Naive thymus-derived CD4-positive, alpha-beta T cell (primary cell): ENCODE data around the gene ACOX1. TPM values are rescaled to one million over a fixed set of nuclear protein-coding genes. Genes with fewer than 3 reads are reported as not detected.

Experiments used
- ATAC-seq: fragments of 150-1000 bp; cut with Tn5 transposase; 2 replicates; pipeline ENCODE4 v1.10.0; 2021; ENCODE audit warnings: mild to moderate bottlenecking, moderate library complexity
- CTCF ChIA-PET: fragments of 350-600 bp; sonication (Branson Sonifier 250); formaldehyde crosslinking; loops from one replicate; lab custom pipeline; 2021; ENCODE audit warnings: antibody characterized with exemption; lab: Charles Lee
- POLR2A ChIA-PET: fragments of 350-600 bp; sonication (Branson Sonifier 250); formaldehyde crosslinking; loops from one replicate; lab custom pipeline; 2021; ENCODE audit warnings: antibody characterized with exemption, inconsistent platforms; lab: Charles Lee
- DNase-seq, 9 donors: peaks; one replicate each; pipeline versions ENCODE4 v3.0.0 to v3.0.0-alpha.2; 2020 to 2022; ENCODE audit warnings: mixed read lengths in 1 of 9
- H3K27ac ChIP-seq: one replicate; pipeline ENCODE4 v1.7.0; 2013; ENCODE audit warnings: mild to moderate bottlenecking, low read depth, low read length, moderate library complexity
- H3K27me3 ChIP-seq, 2 donors: one replicate each; pipeline ENCODE4 v1.7.0; 2013; ENCODE audit warnings: low read length in 2 of 2, mild to moderate bottlenecking in 2 of 2, moderate library complexity in 2 of 2; ENCODE audit not compliant: control insufficient read depth in 2 of 2, insufficient read depth in 2 of 2
- H3K36me3 ChIP-seq, 3 experiments: 1 replicate in 2 of 3; 2 replicates in 1 of 3; pipeline ENCODE4 v1.7.0; 2013; ENCODE audit warnings: low read length in 3 of 3, mild to moderate bottlenecking in 3 of 3, moderate library complexity in 1 of 3; ENCODE audit not compliant: insufficient read depth in 3 of 3, control insufficient read depth in 2 of 3
- H3K4me1 ChIP-seq, 2 donors: one replicate each; pipeline ENCODE4 v1.7.0; 2013; ENCODE audit warnings: low read length in 2 of 2, mild to moderate bottlenecking in 2 of 2, moderate library complexity in 1 of 2; ENCODE audit not compliant: control insufficient read depth in 2 of 2, insufficient read depth in 2 of 2
- H3K4me3 ChIP-seq: 2 replicates; pipeline ENCODE4 v1.7.0; 2013; ENCODE audit warnings: mild to moderate bottlenecking, low read length
- H3K9me3 ChIP-seq, 3 experiments: 1 replicate in 2 of 3; 2 replicates in 1 of 3; pipeline ENCODE4 v1.7.0; 2013; ENCODE audit warnings: low read length in 3 of 3; ENCODE audit not compliant: control insufficient read depth in 2 of 3
- H3K27ac Mint-ChIP-seq, 9 donors: one replicate each; pipeline ENCODE4 v1.8.0; 2020 to 2022; ENCODE audit warnings: mixed read lengths in 9 of 9, mild to moderate bottlenecking in 8 of 9, moderate library complexity in 5 of 9, inconsistent platforms in 2 of 9
- H3K27me3 Mint-ChIP-seq, 5 donors: one replicate each; pipeline ENCODE4 v1.8.0; 2021 to 2022; ENCODE audit warnings: mixed read lengths in 5 of 5, mild to moderate bottlenecking in 1 of 5
- H3K36me3 Mint-ChIP-seq, 5 donors: one replicate each; pipeline ENCODE4 v1.8.0; 2020 to 2022; ENCODE audit warnings: mixed read lengths in 5 of 5, mild to moderate bottlenecking in 3 of 5, inconsistent platforms in 1 of 5
- H3K4me1 Mint-ChIP-seq, 7 donors: one replicate each; pipeline ENCODE4 v1.8.0; 2020 to 2022; ENCODE audit warnings: mixed read lengths in 7 of 7, mild to moderate bottlenecking in 3 of 7, inconsistent platforms in 1 of 7
- H3K4me3 Mint-ChIP-seq, 10 donors: one replicate each; pipeline ENCODE4 v1.8.0; 2020 to 2022; ENCODE audit warnings: mild to moderate bottlenecking in 10 of 10, mixed read lengths in 10 of 10, moderate library complexity in 6 of 10, inconsistent platforms in 2 of 10
- H3K9me3 Mint-ChIP-seq, 11 donors: one replicate each; pipeline ENCODE4 v1.8.0; 2020 to 2022; ENCODE audit warnings: mixed read lengths in 11 of 11, mild to moderate bottlenecking in 4 of 11, inconsistent platforms in 1 of 11, moderate library complexity in 1 of 11
- intact Hi-C, 2 donors: fragments of 100-400 bp; cut with micrococcal nuclease; formaldehyde crosslinking; loops; one replicate each; pipeline ENCODE4 v1.15.1; 2023
- polyA plus RNA-seq, 2 donors: library from polyadenylated mRNA; unstranded; fragments of 300-500 nt; fragmentation: Illumina TruSeq; gene quantifications; one replicate each; pipeline ENCODE4 v1.2.3, GENCODE V29; 2021
- total RNA-seq, 6 experiments: library from RNA in 5 of 6; stranded (reverse) in 5 of 6; gene quantifications; 1 replicate in 5 of 6; 2 replicates in 1 of 6; pipeline ENCODE4 v1.2.3 and lab custom pipeline; 2021 to 2026

The ACOX1 gene
- total and polyA plus RNA-seq, 7 experiments from 2014 or later: 12.5 to 35.0 (median 30.9) TPM

DNA sequence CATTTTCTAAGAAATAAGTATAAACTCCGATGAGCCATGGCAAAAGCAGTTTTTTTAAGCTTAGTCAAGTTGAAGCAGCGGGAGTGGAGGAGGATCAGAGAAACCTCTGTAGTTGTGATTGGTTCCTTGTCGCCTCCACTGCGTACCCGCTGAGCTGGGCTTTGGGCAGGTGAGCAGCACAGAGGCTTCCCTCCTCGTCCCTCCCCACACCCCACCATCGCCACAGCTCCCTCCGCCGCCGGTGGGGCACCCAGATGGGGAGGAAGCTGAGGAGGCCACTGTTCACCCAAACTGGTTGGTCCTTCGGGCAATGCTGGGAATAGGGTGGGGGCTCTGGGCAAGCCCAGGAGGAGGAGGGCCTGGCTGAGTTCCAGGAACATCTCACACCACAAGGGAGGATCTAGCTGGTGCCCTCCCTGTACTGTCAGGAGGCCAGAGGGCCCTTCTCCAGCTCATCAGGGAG is 69.1 kb downstream of the ACOX1 start:
- ChIA-PET CTCF (interaction anchor here (0.7 to 2.4 kb wide), 6 partner anchors 18 to 494 kb away, joined by 3 to 6 read pairs (median 3); no protein-coding TSS in a partner anchor), POLR2A (interaction anchor here (0.5 to 1.5 kb wide), 5 partner anchors 10 to 125 kb away, joined by 3 to 8 read pairs (median 4); partner anchors contain the start of genes TRIM65 and UNK)
- no peak overlapping the region for H3K27ac ChIP-seq
- Mint-ChIP-seq H3K4me1 (peaks cover 0 to 17% (median 12%) of the 10 kb centered on the region in 7 donors), H3K4me3 (peak overlapping the region in 1 of 10 donors; percentile 54), H3K27me3 (no peaks in the 10 kb centered on the region), H3K36me3 (peaks cover 0 to 14% (median 0%) of the 10 kb centered on the region in 5 donors), H3K9me3 (peaks cover 0 to 4% (median 0%) of the 10 kb centered on the region in 11 donors), H3K27ac (peak overlapping the region in 3 of 9 donors; percentile 33 to 80 (median 51))
- H3K4me1 ChIP-seq: no peaks in the 10 kb centered on the region
- no peak overlapping the region for H3K4me3 ChIP-seq
- ATAC-seq: no peak
- no peaks in the 10 kb centered on the region for H3K27me3 ChIP-seq
- no peak for DNase-seq
- peaks cover 0 to 20% (median 0%) of the 10 kb centered on the region in 3 experiments for H3K36me3 ChIP-seq
- H3K9me3 ChIP-seq: no peaks in the 10 kb centered on the region
- intact Hi-C loops: no loop called here

DNA sequence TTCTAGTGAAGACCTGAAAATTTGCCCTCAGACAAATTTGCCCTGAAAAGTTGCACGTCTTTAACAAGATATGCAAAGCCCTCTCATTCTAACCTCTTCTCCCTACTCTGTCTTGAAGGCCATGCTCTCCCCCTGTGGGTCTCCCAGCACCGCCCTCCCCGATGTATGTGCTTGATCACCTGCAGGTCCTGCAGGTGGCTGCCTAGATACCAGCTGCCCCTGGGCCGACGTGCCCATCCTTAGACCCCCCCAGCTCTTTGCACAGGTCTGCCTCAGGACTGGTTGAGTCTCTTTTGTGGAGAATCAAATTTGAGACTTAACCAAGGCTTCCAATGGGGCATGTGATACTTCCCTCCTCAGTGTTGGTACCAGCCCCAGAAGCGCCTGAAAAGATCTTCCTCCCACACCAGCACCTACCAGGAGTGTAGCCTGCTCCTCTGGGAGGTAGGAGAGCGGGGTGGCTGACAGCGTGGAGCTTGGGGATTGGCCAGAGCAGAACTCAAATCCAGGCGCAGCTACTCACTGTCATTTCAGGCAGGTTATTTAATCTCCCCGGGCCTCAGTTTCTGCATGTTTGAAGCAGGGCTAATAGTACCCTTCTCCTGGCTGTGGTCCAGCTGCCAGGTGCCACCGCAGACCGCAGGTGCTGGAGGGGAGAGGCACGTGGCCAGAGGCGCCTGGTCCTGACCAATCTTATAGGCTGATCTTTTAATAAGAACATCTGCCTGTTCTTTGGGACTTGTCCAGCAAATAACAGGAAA is 69.7 kb downstream of the ACOX1 start:
- POLR2A ChIA-PET: interaction anchor here (0.5 to 1.5 kb wide), 4 partner anchors 13 to 124 kb away, joined by 4 to 8 read pairs (median 6); partner anchors contain the start of genes TRIM65 and UNK

GRCh38 chr17:75908201-75908600 is 70.8 kb downstream of the ACOX1 start:
- Mint-ChIP-seq H3K27ac (peak overlapping the region in 4 of 9 donors; percentile 8 to 75 (median 62)), H3K4me3 (peak overlapping the region in 2 of 10 donors; percentile 1 to 6), H3K27me3 (no peaks in the 10 kb centered on the region), H3K4me1 (peaks cover 2 to 19% (median 16%) of the 10 kb centered on the region in 7 donors), H3K36me3 (peaks cover 0 to 5% (median 0%) of the 10 kb centered on the region in 5 donors), H3K9me3 (peaks cover 0 to 4% (median 0%) of the 10 kb centered on the region in 11 donors)
- Histone ChIP-seq H3K27ac (no peak overlapping the region), H3K36me3 (peaks cover 0 to 6% (median 0%) of the 10 kb centered on the region in 3 experiments), H3K9me3 (no peaks in the 10 kb centered on the region), H3K4me3 (no peak overlapping the region), H3K27me3 (no peaks in the 10 kb centered on the region), H3K4me1 (peaks cover 0 to 5% of the 10 kb centered on the region in 2 donors)
- DNase-seq (no peak), ATAC-seq (no peak)
- CTCF ChIA-PET: interaction anchor here (0.7 to 5.4 kb wide), 2 partner anchors 18 to 97 kb away, joined by 3 to 33 read pairs; no protein-coding TSS in a partner anchor
- intact Hi-C loops: no loop called here
- POLR2A ChIA-PET: no interaction called here

More for the DNA sequence above, 69.7 kb downstream of the ACOX1 start:
- Histone ChIP-seq H3K27me3 (no peaks in the 10 kb centered on the region), H3K9me3 (no peaks in the 10 kb centered on the region), H3K36me3 (peaks cover 0 to 14% (median 0%) of the 10 kb centered on the region in 3 experiments), H3K4me3 (no peak overlapping the region), H3K27ac (no peak overlapping the region), H3K4me1 (peaks cover 0 to 2% of the 10 kb centered on the region in 2 donors)
- intact Hi-C loops: no loop called here
- H3K27me3 Mint-ChIP-seq: no peaks in the 10 kb centered on the region
- peak overlapping the region in 2 of 9 donors; percentile 38 to 80 for H3K27ac Mint-ChIP-seq
- peaks cover 2 to 17% (median 12%) of the 10 kb centered on the region in 7 donors for H3K4me1 Mint-ChIP-seq
- peaks cover 0 to 8% (median 0%) of the 10 kb centered on the region in 5 donors for H3K36me3 Mint-ChIP-seq
- ATAC-seq (no peak), DNase-seq (no peak)
- peaks cover 0 to 4% (median 0%) of the 10 kb centered on the region in 11 donors for H3K9me3 Mint-ChIP-seq
- peak overlapping the region in 4 of 10 donors; percentile 19 to 61 (median 50) for H3K4me3 Mint-ChIP-seq
- CTCF ChIA-PET: interaction anchor here (0.7 to 2.4 kb wide), 6 partner anchors 19 to 495 kb away, joined by 3 to 6 read pairs (median 3); no protein-coding TSS in a partner anchor

DNA sequence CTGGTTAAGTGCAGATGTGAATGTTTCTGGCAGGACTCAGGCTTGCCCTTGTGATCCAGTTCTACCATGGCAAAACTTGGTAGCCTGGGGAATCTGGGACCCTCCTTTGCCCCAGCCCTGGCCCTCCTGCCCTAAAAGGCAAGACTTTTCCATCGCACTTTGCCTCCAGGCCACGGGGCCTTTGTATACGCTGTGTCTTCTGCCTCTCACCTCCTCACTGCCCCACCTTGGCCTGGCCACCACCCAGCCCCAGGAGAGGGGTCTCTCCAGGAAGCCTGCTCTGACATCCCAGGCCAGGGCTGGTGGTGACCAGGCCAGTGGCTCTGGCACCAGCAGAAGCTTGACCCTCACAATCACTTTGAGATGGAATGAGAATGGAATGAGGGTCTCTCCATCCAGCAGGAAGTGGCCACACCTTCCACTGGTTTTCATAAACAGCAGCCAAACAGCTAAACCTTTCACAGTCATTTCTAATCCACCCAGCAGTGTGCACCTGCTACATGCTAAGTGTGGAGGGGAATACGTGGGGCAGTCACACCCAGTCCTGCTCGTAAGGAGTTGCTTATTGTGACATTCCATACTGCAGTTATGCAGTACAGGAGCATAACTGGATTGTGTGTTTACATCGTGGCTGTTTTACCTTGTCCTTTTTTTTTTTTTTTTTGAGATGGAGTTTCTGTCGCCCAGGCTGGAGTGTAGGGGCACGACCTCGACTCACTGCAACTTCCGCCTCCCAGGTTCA is 72.7 kb downstream of the ACOX1 start:
- no peaks in the 10 kb centered on the region for H3K27me3 ChIP-seq
- H3K27ac ChIP-seq: no peak overlapping the region
- peaks cover 2 to 19% (median 16%) of the 10 kb centered on the region in 7 donors for H3K4me1 Mint-ChIP-seq
- POLR2A ChIA-PET: interaction anchor here (0.6 to 4.2 kb wide), 10 partner anchors 9 to 248 kb away, joined by 3 to 40 read pairs (median 4); partner anchors contain the start of genes CDK3, FBF1, TRIM65 and WBP2
- ATAC-seq (no peak), DNase-seq (no peak)
- peaks cover 0 to 5% of the 10 kb centered on the region in 2 donors for H3K4me1 ChIP-seq
- peaks cover 0 to 2% (median 0%) of the 10 kb centered on the region in 5 donors for H3K36me3 Mint-ChIP-seq
- H3K9me3 Mint-ChIP-seq: peaks cover 0 to 4% (median 0%) of the 10 kb centered on the region in 11 donors
- CTCF ChIA-PET: interaction anchor here (0.6 to 5.4 kb wide), 12 partner anchors 9 to 715 kb away, joined by 3 to 33 read pairs (median 5); partner anchors contain the start of gene TRIM65
- H3K4me3 ChIP-seq: no peak overlapping the region
- intact Hi-C loops: no loop called here
- H3K4me3 Mint-ChIP-seq: peak overlapping the region; percentile 13 to 69 (median 53)
- no peaks in the 10 kb centered on the region for H3K27me3 Mint-ChIP-seq
- H3K36me3 ChIP-seq: peaks cover 0 to 12% (median 4%) of the 10 kb centered on the region in 3 experiments
- H3K9me3 ChIP-seq: no peaks in the 10 kb centered on the region
- peak overlapping the region; percentile 49 to 88 (median 71) for H3K27ac Mint-ChIP-seq

GRCh38 chr17:75904749-75905521 is 74.0 kb downstream of the ACOX1 start, which contains the start of gene MRPL38:
MRPL38 (minus strand) TSS chr17:75904884; CDS start chr17:75904875, 9 bp downstream.
- Histone ChIP-seq H3K27me3 (no peaks in the 10 kb centered on the region), H3K4me3 (peak within 1 kb of the TSS; percentile 72), H3K27ac (peak within 1 kb of the TSS; percentile 85), H3K36me3 (peaks cover 0 to 26% (median 5%) of the 10 kb centered on the region in 3 experiments), H3K4me1 (peaks cover 0 to 5% of the 10 kb centered on the region in 2 donors), H3K9me3 (no peaks in the 10 kb centered on the region)
- H3K4me3 Mint-ChIP-seq: peak within 1 kb of the TSS; percentile 83 to 97 (median 92)
- no peaks in the 10 kb centered on the region for H3K27me3 Mint-ChIP-seq
- DNase-seq: peak; percentile 88 to 97 (median 91)
- H3K27ac Mint-ChIP-seq: peak within 1 kb of the TSS; percentile 90 to 97 (median 95)
- intact Hi-C loops: loop anchor here (1.0 to 2.0 kb wide), 11 partner anchors 9 to 616 kb away; partner anchors contain the start of genes ACOX1 (in 2 of the 2), FBF1 (in 2 of the 2), TEN1 (in 2 of the 2) and UNK (in 2 of the 2)
- H3K9me3 Mint-ChIP-seq: peaks cover 0 to 7% (median 0%) of the 10 kb centered on the region in 11 donors
- peaks cover 2 to 16% (median 14%) of the 10 kb centered on the region in 7 donors for H3K4me1 Mint-ChIP-seq
- ChIA-PET CTCF (interaction anchor here (0.7 to 5.4 kb wide), 9 partner anchors 8 to 375 kb away, joined by 3 to 33 read pairs (median 6); partner anchors contain the start of genes TRIM65 and WBP2), POLR2A (interaction anchor here (0.6 to 4.2 kb wide), 17 partner anchors 8 to 835 kb away, joined by 3 to 40 read pairs (median 4); partner anchors contain the start of genes FBF1, TRIM47, TRIM65 and UNC13D)
- ATAC-seq: peak; percentile 99
- H3K36me3 Mint-ChIP-seq: peaks cover 0 to 3% (median 0%) of the 10 kb centered on the region in 5 donors
